GM19397 (cell line): ENCODE measurements around the gene SLC34A2.
"Not testable (repeated sequence)": the region's sequence is repeated elsewhere in the genome, so short reads cannot be mapped to it uniquely, and the experiment has no call there.

Source experiments
- ATAC-seq: cut with Tn5 transposase; IDR thresholded peaks from one replicate; pipeline ENCODE4 v1.9.1; 2021; ENCODE audit warnings: mild to moderate bottlenecking, moderate library complexity; ENCODE audit not compliant: unreplicated experiment

The SLC34A2 gene

DNA sequence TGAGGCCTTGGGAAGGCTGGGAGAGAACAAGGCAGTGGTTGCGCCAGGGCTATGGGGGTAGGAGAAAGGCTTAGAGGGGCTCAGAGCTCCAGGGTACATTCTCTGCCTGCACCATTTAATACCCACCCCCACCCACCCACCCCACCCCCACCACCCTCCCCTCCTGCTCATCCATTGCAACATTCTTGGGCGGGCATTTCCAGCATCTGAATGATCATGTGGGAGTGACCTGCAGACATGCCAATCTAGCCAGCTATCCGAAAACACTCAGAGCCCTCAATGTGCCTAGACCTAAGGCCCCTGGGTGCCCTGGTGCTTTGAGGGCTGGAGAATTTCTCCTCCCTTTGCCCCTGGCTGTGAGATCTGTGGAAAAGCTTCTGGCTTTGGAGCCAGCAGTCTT, 3.1 kb downstream of the SLC34A2 start:
- no peak for ATAC-seq

- not testable (repeated sequence) for ATAC-seq
These were observed 5.8 kb downstream of the SLC34A2 start for GRCh38 chr4:25661441-25661840.

- ATAC-seq: no peak
These were observed 6.7 kb downstream of the SLC34A2 start for GRCh38 chr4:25662306-25662705.

GRCh38 chr4:25663781-25664180, 8.1 kb downstream of the SLC34A2 start:
- no peak for ATAC-seq

GRCh38 chr4:25666031-25666630, 10.5 kb downstream of the SLC34A2 start:
- ATAC-seq: no peak

DNA sequence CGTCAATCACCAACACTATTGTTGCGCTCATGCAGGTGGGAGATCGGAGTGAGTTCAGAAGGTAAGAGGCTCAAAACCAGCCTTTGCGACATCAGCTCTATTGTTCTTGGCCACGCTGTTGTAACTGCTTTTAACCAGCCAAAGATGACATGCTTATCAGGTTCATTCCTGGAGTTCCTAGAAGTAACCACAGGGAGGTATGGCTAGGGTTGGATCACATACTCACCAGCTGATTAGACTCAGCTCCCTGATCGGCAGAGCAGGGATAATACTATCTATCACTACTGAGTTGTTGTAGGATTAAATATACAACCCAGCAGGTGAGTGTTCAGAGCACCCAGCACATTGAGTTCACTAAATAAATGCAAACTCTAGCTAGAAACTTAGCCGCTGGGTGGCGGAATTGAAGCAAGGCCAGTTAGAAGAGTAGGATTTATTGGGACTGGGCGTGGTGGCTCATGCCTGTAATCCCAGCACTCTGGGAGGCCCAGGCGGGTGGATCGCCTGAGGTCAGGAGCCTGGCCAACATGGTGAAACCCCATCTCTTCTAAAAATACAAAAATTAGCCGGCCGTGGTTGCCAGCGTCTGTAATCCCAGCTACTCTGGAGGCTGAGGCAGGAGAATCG, 12.4 kb downstream of the SLC34A2 start:
- ATAC-seq: no peak

- no peak for ATAC-seq
These were observed 15.3 kb downstream of the SLC34A2 start for GRCh38 chr4:25670991-25671390.

- no peak for ATAC-seq
These were observed 17.1 kb downstream of the SLC34A2 start for GRCh38 chr4:25672756-25673155.

DNA sequence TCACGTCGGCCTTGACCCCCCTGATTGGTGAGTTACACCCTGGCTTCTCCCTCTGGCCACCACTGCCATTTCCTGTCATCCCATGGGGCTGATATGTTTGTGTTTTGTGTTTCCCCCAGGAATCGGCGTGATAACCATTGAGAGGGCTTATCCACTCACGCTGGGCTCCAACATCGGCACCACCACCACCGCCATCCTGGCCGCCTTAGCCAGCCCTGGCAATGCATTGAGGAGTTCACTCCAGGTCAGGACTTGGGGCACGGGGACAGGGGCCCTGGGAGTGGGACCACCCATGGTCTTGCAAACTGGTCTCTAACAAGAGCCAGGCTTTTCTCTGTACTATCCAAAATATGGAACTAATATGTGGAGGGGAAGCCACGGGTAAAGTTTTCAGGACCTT, 18.7 kb downstream of the SLC34A2 start:
- no peak for ATAC-seq

- ATAC-seq: no peak
These were observed 20.6 kb downstream of the SLC34A2 start for GRCh38 chr4:25676221-25676620.

DNA sequence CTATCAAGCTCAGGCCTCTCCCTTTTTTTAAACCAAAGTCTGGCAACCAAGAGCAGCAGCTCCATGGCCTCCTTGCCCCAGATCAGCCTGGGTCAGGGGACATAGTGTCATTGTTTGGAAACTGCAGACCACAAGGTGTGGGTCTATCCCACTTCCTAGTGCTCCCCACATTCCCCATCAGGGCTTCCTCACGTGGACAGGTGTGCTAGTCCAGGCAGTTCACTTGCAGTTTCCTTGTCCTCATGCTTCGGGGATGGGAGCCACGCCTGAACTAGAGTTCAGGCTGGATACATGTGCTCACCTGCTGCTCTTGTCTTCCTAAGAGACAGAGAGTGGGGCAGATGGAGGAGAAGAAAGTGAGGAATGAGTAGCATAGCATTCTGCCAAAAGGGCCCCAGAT, 21.5 kb downstream of the SLC34A2 start:
- ATAC-seq: no peak

- no peak for ATAC-seq
These were observed 22.3 kb downstream of the SLC34A2 start for GRCh38 chr4:25677943-25678342.

- no peak for ATAC-seq
These were observed 32.1 kb downstream of the SLC34A2 start for GRCh38 chr4:25687773-25688172.

- ATAC-seq: no peak
These were observed 38.8 kb downstream of the SLC34A2 start for GRCh38 chr4:25694466-25694865.

GRCh38 chr4:25696409-25696808, 40.8 kb downstream of the SLC34A2 start:
- no peak for ATAC-seq

DNA sequence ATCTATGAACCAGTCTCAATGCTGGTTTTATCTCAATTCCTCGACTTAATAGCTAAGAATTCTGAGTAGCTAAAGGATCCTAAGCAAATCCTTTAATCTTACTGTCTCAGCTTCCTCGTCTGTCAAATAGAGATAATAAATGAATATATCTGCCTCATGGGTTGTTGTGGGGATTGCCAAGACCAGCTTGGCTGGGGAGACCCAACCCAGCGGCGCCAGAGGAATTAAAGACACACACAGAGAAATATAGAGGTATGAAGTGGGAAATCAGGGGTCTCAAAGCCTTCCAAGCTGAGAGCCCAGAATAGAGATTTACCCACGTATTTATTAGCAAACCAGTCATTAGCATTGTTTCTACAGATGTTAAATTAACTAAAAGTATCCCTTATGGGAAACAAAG, 41.9 kb downstream of the SLC34A2 start:
- no peak for ATAC-seq

GRCh38 chr4:25700661-25701060, 45.0 kb downstream of the SLC34A2 start:
- ATAC-seq: no peak

- ATAC-seq: no peak
These were observed 47.2 kb downstream of the SLC34A2 start for GRCh38 chr4:25702848-25703247.

- no peak for ATAC-seq
These were observed 48.2 kb downstream of the SLC34A2 start for GRCh38 chr4:25703731-25704388.

DNA sequence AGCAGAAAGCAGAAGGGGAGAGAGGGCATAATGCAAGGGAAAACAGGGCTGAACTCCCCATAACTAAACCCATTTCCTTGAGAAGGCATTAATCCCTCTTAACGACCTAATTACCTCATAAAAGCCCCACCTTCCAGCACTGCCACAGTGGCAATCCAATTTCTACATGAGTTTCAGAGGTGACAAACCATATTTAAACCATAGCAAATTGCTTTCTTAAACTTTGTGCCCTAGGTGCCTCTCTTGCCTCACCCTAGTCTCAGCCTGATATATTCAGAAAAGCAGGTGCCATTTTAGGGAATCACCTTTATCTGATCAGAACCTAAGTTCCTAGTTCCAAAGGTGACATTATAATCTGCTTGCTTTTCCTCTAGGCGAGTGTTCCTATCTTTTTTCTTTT, 48.9 kb downstream of the SLC34A2 start:
- ATAC-seq: no peak

DNA sequence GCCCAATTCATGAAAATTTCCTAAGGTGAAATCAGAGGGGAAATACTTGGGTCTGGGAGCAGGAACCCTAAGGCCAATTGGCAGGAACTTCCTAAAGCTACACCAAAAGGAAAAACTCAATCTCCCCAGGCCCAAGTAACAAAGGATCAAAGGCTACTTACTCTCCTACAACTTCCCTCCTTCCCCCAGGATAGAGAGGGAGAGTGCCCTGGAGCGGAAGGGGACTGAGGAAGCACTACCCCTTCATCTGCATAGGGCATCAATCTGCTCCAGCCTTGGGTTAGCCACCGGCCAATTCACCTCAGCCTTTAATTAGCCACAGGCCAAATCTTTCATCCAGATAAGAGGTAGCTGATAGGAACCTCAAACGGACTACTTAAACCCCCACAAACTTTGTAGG, 55.0 kb downstream of the SLC34A2 start:
- ATAC-seq: no peak

- ATAC-seq: no peak
These were observed 57.0 kb downstream of the SLC34A2 start for GRCh38 chr4:25712611-25713010.
